Vagina (tissue), 2 donors: ENCODE results near the gene ABHD6. TPM values are rescaled to one million over a fixed set of nuclear protein-coding genes. Genes with fewer than 3 reads are reported as not detected.
"Not testable (repeated sequence)": the region's sequence is repeated elsewhere in the genome, so short reads cannot be mapped to it uniquely, and the experiment has no call there.

Source experiments
- DNase-seq, 2 donors: peaks; one replicate each; pipeline ENCODE4 v3.0.0-alpha.2; 2017; ENCODE audit errors: extremely low spot score in 2 of 2
- H3K27ac ChIP-seq: fragments of 200-600 bp; sonication (generic); one replicate; pipeline ENCODE4 v1.5.1; 2019
- H3K27me3 ChIP-seq: fragments of 200-600 bp; sonication (generic); one replicate; pipeline ENCODE4 v1.5.1; 2019
- H3K36me3 ChIP-seq, 2 donors: fragments of 200-600 bp; sonication (generic); one replicate each; pipeline ENCODE4 v1.5.1; 2017 to 2019
- H3K4me1 ChIP-seq: fragments of 200-600 bp; sonication (generic); one replicate; pipeline ENCODE4 v1.5.1; 2019
- H3K4me3 ChIP-seq, 2 donors: fragments of 200-600 bp; sonication (generic); 1 replicate in 1 of 2; 2 replicates in 1 of 2; pipeline ENCODE4 v1.5.1; 2016 to 2019
- H3K9me3 ChIP-seq: fragments of 200-600 bp; sonication (generic); one replicate; pipeline ENCODE4 v1.5.1; 2019
- POLR2A ChIP-seq, 2 donors: fragments of 450-650 bp; IDR thresholded peaks; one replicate each; pipeline ENCODE4 v1.6.1; 2017; ENCODE audit warnings: antibody characterized with exemption in 2 of 2, mild to moderate bottlenecking in 2 of 2, moderate library complexity in 2 of 2
- POLR2AphosphoS5 ChIP-seq, 2 donors: sonication (generic); formaldehyde crosslinking; IDR thresholded peaks; one replicate each; pipeline ENCODE4 v1.9.0; 2017; ENCODE audit warnings: antibody characterized with exemption in 2 of 2, mild to moderate bottlenecking in 2 of 2, low read depth in 1 of 2; ENCODE audit not compliant: insufficient read depth in 1 of 2
- intact Hi-C: fragments of 100-400 bp; cut with DNase I; formaldehyde crosslinking; loops from one replicate; pipeline ENCODE4 v1.15.1; 2023
- total RNA-seq: library from RNA; depleted of rRNA; stranded (reverse); fragments of >200 nt; gene quantifications from one replicate; pipeline ENCODE4 v1.2.3, GENCODE V29; 2016
- TF ChIP-seq, protein P1 (sequence below), 3 experiments: fragments of 450-650 bp in 2 of 3; fragments of 200-600 bp in 1 of 3; sonication (generic) in 1 of 3; IDR thresholded peaks; one replicate each; pipeline ENCODE4 v1.5.1; 2017 to 2019; ENCODE audit warnings: antibody characterized with exemption in 3 of 3, mild to moderate bottlenecking in 2 of 3, moderate library complexity in 2 of 3

ABHD6 gene
- total RNA-seq, 1 donor from 2014 or later, result 18.9 TPM

DNA sequence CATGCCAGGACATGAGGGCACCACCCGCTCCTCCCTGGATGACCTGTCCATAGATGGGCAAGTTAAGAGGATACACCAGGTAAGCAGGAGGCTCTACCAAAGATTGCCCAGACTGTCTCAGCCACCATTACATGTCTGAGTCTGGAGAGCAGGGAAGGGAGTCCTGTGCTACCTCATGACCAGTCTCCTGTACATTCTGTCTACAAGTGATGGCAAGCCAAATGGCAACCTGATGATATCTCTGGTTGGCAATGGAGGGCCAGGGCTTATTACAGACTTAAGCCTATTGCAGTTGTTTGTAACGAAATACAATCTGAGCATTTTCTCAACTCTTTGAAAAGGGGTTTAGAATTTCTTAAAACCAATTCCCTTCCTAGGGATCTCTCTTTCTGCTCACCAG is 31.8 kb downstream of the ABHD6 start:
- TF ChIP-seq POLR2AphosphoS5 (IDR thresholded peaks at IDR 0.05; ENCODE audit: insufficient read depth in 1 of 2, low read depth in 1 of 2), result no peak
- TF ChIP-seq, protein P1, sequence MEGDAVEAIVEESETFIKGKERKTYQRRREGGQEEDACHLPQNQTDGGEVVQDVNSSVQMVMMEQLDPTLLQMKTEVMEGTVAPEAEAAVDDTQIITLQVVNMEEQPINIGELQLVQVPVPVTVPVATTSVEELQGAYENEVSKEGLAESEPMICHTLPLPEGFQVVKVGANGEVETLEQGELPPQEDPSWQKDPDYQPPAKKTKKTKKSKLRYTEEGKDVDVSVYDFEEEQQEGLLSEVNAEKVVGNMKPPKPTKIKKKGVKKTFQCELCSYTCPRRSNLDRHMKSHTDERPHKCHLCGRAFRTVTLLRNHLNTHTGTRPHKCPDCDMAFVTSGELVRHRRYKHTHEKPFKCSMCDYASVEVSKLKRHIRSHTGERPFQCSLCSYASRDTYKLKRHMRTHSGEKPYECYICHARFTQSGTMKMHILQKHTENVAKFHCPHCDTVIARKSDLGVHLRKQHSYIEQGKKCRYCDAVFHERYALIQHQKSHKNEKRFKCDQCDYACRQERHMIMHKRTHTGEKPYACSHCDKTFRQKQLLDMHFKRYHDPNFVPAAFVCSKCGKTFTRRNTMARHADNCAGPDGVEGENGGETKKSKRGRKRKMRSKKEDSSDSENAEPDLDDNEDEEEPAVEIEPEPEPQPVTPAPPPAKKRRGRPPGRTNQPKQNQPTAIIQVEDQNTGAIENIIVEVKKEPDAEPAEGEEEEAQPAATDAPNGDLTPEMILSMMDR (IDR thresholded peaks at IDR 0.05), result no peak
- TF ChIP-seq POLR2A (IDR thresholded peaks at IDR 0.05), result no peak
- Histone ChIP-seq H3K27me3 (no peaks in the 10 kb centered on the region), H3K27ac (no peak overlapping the region), H3K4me3 (no peak overlapping the region), H3K36me3 (peaks cover 0 to 13% of the 10 kb centered on the region in 2 donors), H3K9me3 (no peaks in the 10 kb centered on the region), H3K4me1 (peaks cover 7% of the 10 kb centered on the region)
- intact Hi-C loops, result no loop called here
- no peak for DNase-seq

DNA sequence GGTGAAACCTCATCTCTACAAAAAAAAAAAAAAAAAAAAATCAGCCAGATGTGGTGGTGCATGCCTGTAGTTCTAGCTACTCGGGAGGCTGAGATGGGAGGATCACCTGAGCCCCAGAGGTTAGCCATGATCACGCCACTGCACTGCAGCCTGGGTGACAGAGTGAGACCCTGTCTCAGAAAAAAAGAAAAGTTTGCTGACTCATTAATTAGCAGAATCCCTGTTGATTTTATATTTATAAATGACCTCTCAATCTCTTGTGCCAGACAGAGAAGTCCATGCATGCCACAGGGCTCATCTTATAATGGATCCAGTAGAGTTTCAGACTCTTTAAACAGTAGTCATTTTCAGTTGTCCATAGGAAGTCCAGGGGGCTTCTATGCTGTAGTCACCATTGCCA is 32.9 kb downstream of the ABHD6 start:
- Histone ChIP-seq H3K9me3 (no peaks in the 10 kb centered on the region), H3K4me1 (peaks cover 7% of the 10 kb centered on the region), H3K27ac (no peak overlapping the region), H3K36me3 (peaks cover 0 to 19% of the 10 kb centered on the region in 2 donors), H3K27me3 (no peaks in the 10 kb centered on the region), H3K4me3 (no peak overlapping the region)
- intact Hi-C loops, result no loop called here
- DNase-seq, result no peak
- TF ChIP-seq POLR2AphosphoS5 (IDR thresholded peaks at IDR 0.05; ENCODE audit: insufficient read depth in 1 of 2, low read depth in 1 of 2) (no peak), POLR2A (IDR thresholded peaks at IDR 0.05) (no peak)
- TF ChIP-seq, protein P1 (IDR thresholded peaks at IDR 0.05), result no peak

DNA sequence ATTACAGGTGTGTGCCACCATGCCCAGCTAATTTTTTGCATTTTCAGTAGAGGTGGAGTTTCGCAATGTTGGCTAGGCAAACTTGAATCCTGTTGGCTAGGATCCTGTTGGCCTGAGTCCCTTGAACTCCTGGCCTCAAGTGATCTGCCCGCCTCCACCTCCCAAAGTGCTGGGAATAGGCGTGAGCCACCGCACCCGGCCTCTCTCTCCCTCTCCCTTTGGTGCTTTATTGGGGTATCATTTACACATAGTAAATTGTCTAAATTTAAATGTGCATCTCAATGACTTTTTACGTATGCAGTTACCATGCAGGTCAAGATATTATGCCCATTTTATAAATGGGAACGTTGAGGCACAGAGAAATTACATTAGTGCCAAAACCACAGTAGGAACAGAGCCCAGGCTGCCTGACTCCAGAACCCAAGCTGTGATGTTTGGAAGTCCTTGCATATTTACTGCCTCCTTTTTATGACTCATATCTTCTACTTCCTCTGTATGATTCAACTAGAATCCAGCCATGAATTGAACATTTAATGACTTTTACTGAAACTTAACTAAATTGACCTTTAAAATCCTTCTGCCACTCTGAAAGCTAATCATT is 34.4 kb downstream of the ABHD6 start:
- Histone ChIP-seq H3K4me1 (peaks cover 7% of the 10 kb centered on the region), H3K27ac (no peak overlapping the region), H3K36me3 (peaks cover 0 to 19% of the 10 kb centered on the region in 2 donors), H3K9me3 (no peaks in the 10 kb centered on the region), H3K27me3 (no peaks in the 10 kb centered on the region), H3K4me3 (no peak overlapping the region)
- intact Hi-C loops, result no loop called here
- no peak for DNase-seq
- TF ChIP-seq POLR2AphosphoS5 (IDR thresholded peaks at IDR 0.05; ENCODE audit: insufficient read depth in 1 of 2, low read depth in 1 of 2), result no peak
- TF ChIP-seq, protein P1 (IDR thresholded peaks at IDR 0.05), result no peak

DNA sequence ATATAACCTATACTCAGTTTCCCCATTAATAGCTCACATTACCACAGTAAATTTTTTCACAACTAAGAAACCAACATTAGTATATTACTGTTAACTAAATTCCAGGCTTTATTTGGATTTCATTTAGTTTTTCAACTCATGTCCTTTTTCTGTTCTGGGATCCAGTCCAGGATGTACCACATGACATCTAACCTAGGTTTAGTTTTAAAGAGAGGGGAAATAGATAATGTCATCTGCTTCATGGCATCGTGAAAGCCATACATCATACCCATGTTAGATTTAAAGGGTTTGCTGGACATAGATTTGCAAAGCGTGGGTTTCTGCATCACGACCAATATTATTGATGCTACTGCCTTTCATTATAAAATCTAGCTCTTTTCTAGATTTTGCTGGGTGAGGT is 35.3 kb downstream of the ABHD6 start:
- Histone ChIP-seq H3K27ac (no peak overlapping the region), H3K36me3 (peaks cover 0 to 19% of the 10 kb centered on the region in 2 donors), H3K9me3 (no peaks in the 10 kb centered on the region)

DNA sequence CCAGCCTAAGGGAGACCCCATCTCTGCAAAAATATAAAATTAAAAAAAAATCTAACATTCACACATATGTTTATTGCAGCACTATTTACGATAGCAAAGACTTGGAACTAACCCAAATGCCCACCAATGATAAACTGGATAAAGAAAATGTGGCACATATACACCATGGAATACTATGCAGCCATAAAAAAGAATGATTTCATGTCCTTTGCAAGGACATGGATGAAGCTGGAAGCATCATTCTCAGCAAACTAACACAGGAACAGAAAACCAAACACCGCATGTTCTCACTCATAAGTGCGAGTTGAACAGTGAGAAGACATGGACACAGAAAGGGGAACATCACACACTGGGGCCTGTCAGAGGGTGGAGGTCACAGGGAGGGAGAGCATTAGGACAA is 35.8 kb downstream of the ABHD6 start:
- H3K4me1 ChIP-seq, H3K27me3 ChIP-seq, H3K9me3 ChIP-seq, DNase-seq, H3K27ac ChIP-seq, intact Hi-C loops, H3K4me3 ChIP-seq: not testable (repeated sequence)
- H3K36me3 ChIP-seq, result peaks cover 0 to 15% of the 10 kb centered on the region in 2 donors

More for the DNA sequence above, 35.3 kb downstream of the ABHD6 start:
- TF ChIP-seq, protein P1 (IDR thresholded peaks at IDR 0.05), result no peak
- Histone ChIP-seq H3K4me1 (peaks cover 7% of the 10 kb centered on the region), H3K4me3 (no peak overlapping the region), H3K27me3 (no peaks in the 10 kb centered on the region)
- intact Hi-C loops, result no loop called here
- DNase-seq, result no peak
